Measurements from ENCODE around the gene IWS1. TPM values are rescaled to one million over a fixed set of nuclear protein-coding genes. Genes with fewer than 3 reads are reported as not detected.
"Not testable (repeated sequence)": the region's sequence is repeated elsewhere in the genome, so short reads cannot be mapped to it uniquely, and the experiment has no call there.

IWS1 gene
- total RNA-seq, 1 experiment from 2014 or later, result 43.1 TPM

- peak; percentile 32 for DNase-seq (ENCODE audit: low spot score)
These were observed 70.5 kb downstream of the IWS1 start for GRCh38 chr2:127455566-127456493.

GRCh38 chr2:127454595-127455565, 71.4 kb downstream of the IWS1 start:
- peak; percentile 91 for DNase-seq (ENCODE audit: low spot score)

GRCh38 chr2:127453392-127454171, 72.7 kb downstream of the IWS1 start:
- DNase-seq (ENCODE audit: low spot score), result peak; percentile 14

GRCh38 chr2:127453013-127453391, 73.3 kb downstream of the IWS1 start:
- DNase-seq (ENCODE audit: low spot score), result no peak

GRCh38 chr2:127452423-127452822, 73.9 kb downstream of the IWS1 start:
- not testable (repeated sequence) for DNase-seq (ENCODE audit: low spot score)

- no peak for DNase-seq (ENCODE audit: low spot score)
These were observed 74.3 kb downstream of the IWS1 start for GRCh38 chr2:127451981-127452380.

- DNase-seq (ENCODE audit: low spot score), result no peak
These were observed 76.4 kb downstream of the IWS1 start for GRCh38 chr2:127449898-127450297.

GRCh38 chr2:127449414-127449813, 76.9 kb downstream of the IWS1 start:
- no peak for DNase-seq (ENCODE audit: low spot score)

GRCh38 chr2:127448526-127448925, 77.8 kb downstream of the IWS1 start:
- DNase-seq (ENCODE audit: low spot score), result no peak

- no peak for DNase-seq (ENCODE audit: low spot score)
These were observed 86.9 kb downstream of the IWS1 start for GRCh38 chr2:127439343-127439742.

- DNase-seq (ENCODE audit: low spot score), result no peak
These were observed 88.2 kb downstream of the IWS1 start for GRCh38 chr2:127437781-127438726.

- DNase-seq (ENCODE audit: low spot score), result no peak
These were observed 89.2 kb downstream of the IWS1 start for GRCh38 chr2:127437056-127437455.

- DNase-seq (ENCODE audit: low spot score), result no peak
These were observed 91.8 kb downstream of the IWS1 start for GRCh38 chr2:127434515-127434914.

GRCh38 chr2:127431408-127432023, 94.8 kb downstream of the IWS1 start:
- no peak for DNase-seq (ENCODE audit: low spot score)

Small RNA genes within 50 kb of the gene (small RNA-seq; reads per million reads assigned to genes)
- not detected for gene RNU4-48P

Other genes starting within 250 kb of the IWS1 start
- 28.7 and 28.8 TPM in 2 replicates for gene ERCC3, start 232.3 kb downstream of the IWS1 start, total RNA-seq (2014; rRNA removed; shearing (Covaris generic))
- gene MAP3K2, start 138.5 kb downstream of the IWS1 start, total RNA-seq (2014; rRNA removed; shearing (Covaris generic)), result 52.8 and 69.4 TPM in 2 replicates
- 0.74 and 1.3 TPM in 2 replicates for gene PROC, start 108.1 kb downstream of the IWS1 start, total RNA-seq (2014; rRNA removed; shearing (Covaris generic))
- 4.8 and 5.4 TPM in 2 replicates for gene MYO7B, start 9.2 kb upstream of the IWS1 start, total RNA-seq (2014; rRNA removed; shearing (Covaris generic))
- gene GPR17, start 119.7 kb upstream of the IWS1 start, total RNA-seq (2014; rRNA removed; shearing (Covaris generic)), result 0.21 and 0.64 TPM in 2 replicates
- gene LIMS2, start 149.0 kb upstream of the IWS1 start, total RNA-seq (2014; rRNA removed; shearing (Covaris generic)), result 30.6 and 32.0 TPM in 2 replicates
- 11.1 and 13.3 TPM in 2 replicates for gene SFT2D3, start 175.0 kb upstream of the IWS1 start, total RNA-seq (2014; rRNA removed; shearing (Covaris generic))

Data from HT-29 (cell line).